Activated CD8-positive, alpha-beta T cell treated with anti-CD3 and anti-CD28 coated beads, Interleukin-2, amount 10 ng/mL, durations not matched to agents 7 days and 5 days (primary cell): ENCODE data around the gene CES2. TPM values are rescaled to one million over a fixed set of nuclear protein-coding genes. Genes with fewer than 3 reads are reported as not detected.

Source experiments
- ATAC-seq: fragments of 150-1000 bp; cut with Tn5 transposase; one replicate; pipeline ENCODE4 v1.10.0; 2021; ENCODE audit warnings: moderate library complexity
- CTCF ChIA-PET: fragments of 350-600 bp; sonication (Branson Sonifier 250); formaldehyde crosslinking; loops from one replicate; lab custom pipeline; 2021; ENCODE audit warnings: antibody characterized with exemption; lab: Charles Lee
- POLR2A ChIA-PET: fragments of 350-600 bp; sonication (Branson Sonifier 250); formaldehyde crosslinking; loops from one replicate; lab custom pipeline; 2021; ENCODE audit warnings: antibody characterized with exemption; lab: Charles Lee
- DNase-seq: peaks from one replicate; pipeline ENCODE4 v3.0.0-alpha.2; 2020
- H3K27ac Mint-ChIP-seq: one replicate; pipeline ENCODE4 v1.8.0; 2021; ENCODE audit warnings: mild to moderate bottlenecking, mixed read lengths
- H3K27me3 Mint-ChIP-seq: one replicate; pipeline ENCODE4 v1.8.0; 2021; ENCODE audit warnings: low read depth, mixed read lengths
- H3K36me3 Mint-ChIP-seq: one replicate; pipeline ENCODE4 v1.8.0; 2021; ENCODE audit warnings: low read depth, mixed read lengths
- H3K4me1 Mint-ChIP-seq: one replicate; pipeline ENCODE4 v1.8.0; 2021; ENCODE audit warnings: low read depth, mixed read lengths
- H3K4me3 Mint-ChIP-seq: one replicate; pipeline ENCODE4 v1.8.0; 2021; ENCODE audit warnings: mild to moderate bottlenecking, mixed read lengths
- H3K9me3 Mint-ChIP-seq: one replicate; pipeline ENCODE4 v1.8.0; 2022; ENCODE audit warnings: mixed read lengths; ENCODE audit not compliant: insufficient read depth
- total RNA-seq, 2 experiments: library from RNA; stranded (reverse); gene quantifications; one replicate each; pipeline ENCODE4 v1.2.3, GENCODE V29; 2021

CES2 gene
- total RNA-seq, 2 experiments from 2014 or later: 29.7 to 34.0 TPM

- no peak for ATAC-seq
- peaks cover 40% of the 10 kb centered on the region for H3K4me1 Mint-ChIP-seq
- no peaks in the 10 kb centered on the region for H3K9me3 Mint-ChIP-seq
- H3K36me3 Mint-ChIP-seq: no peaks in the 10 kb centered on the region
- no peak for DNase-seq
- no peak overlapping the region for H3K4me3 Mint-ChIP-seq
- ChIA-PET POLR2A (interaction anchor here (0.6 kb wide), 1 partner anchor 154 kb away, joined by 8 read pairs; no protein-coding TSS in a partner anchor), CTCF (interaction anchor here (0.9 to 5.2 kb wide), 13 partner anchors 9 to 226 kb away, joined by 3 to 31 read pairs (median 4); no protein-coding TSS in a partner anchor)
- peak overlapping the region; percentile 47 for H3K27ac Mint-ChIP-seq
- no peaks in the 10 kb centered on the region for H3K27me3 Mint-ChIP-seq
These were observed 23.8 kb downstream of the CES2 start for GRCh38 chr16:66958857-66959703.

GRCh38 chr16:66959704-66960161 lies 24.4 kb downstream of the CES2 start:
- POLR2A ChIA-PET: no interaction called here
- H3K27me3 Mint-ChIP-seq: no peaks in the 10 kb centered on the region
- H3K4me1 Mint-ChIP-seq: peaks cover 39% of the 10 kb centered on the region
- no peaks in the 10 kb centered on the region for H3K9me3 Mint-ChIP-seq
- no peaks in the 10 kb centered on the region for H3K36me3 Mint-ChIP-seq
- ATAC-seq: no peak
- H3K4me3 Mint-ChIP-seq: no peak overlapping the region
- no peak overlapping the region for H3K27ac Mint-ChIP-seq
- no peak for DNase-seq
- CTCF ChIA-PET: interaction anchor here (0.9 to 5.2 kb wide), 15 partner anchors 8 to 225 kb away, joined by 3 to 31 read pairs (median 5); no protein-coding TSS in a partner anchor

GRCh38 chr16:66960270-66960669 lies 25.0 kb downstream of the CES2 start:
- Mint-ChIP-seq H3K4me3 (no peak overlapping the region), H3K27ac (no peak overlapping the region), H3K9me3 (no peaks in the 10 kb centered on the region), H3K4me1 (peaks cover 39% of the 10 kb centered on the region), H3K36me3 (no peaks in the 10 kb centered on the region), H3K27me3 (peaks cover 2% of the 10 kb centered on the region)
- ATAC-seq (no peak), DNase-seq (no peak)
- ChIA-PET POLR2A (no interaction called here), CTCF (interaction anchor here (0.7 to 5.2 kb wide), 21 partner anchors 13 to 436 kb away, joined by 3 to 31 read pairs (median 3); no protein-coding TSS in a partner anchor)

GRCh38 chr16:66961065-66961744 lies 25.9 kb downstream of the CES2 start, which contains the start of gene CES3:
CES3 (plus strand) TSS chr16:66961266; CDS start chr16:66961308, 42 bp downstream.
- ChIA-PET CTCF (interaction anchor here (0.6 to 5.2 kb wide), 33 partner anchors 9 to 435 kb away, joined by 3 to 31 read pairs (median 3); partner anchors contain the start of genes E2F4 and PDP2), POLR2A (interaction anchor here (1.2 kb wide), 1 partner anchor 14 kb away, joined by 3 read pairs; no protein-coding TSS in a partner anchor)

GRCh38 chr16:66961914-66962313 lies 26.6 kb downstream of the CES2 start:
- ATAC-seq (peak; percentile 31), DNase-seq (no peak)
- Mint-ChIP-seq H3K4me1 (peaks cover 39% of the 10 kb centered on the region), H3K9me3 (no peaks in the 10 kb centered on the region), H3K27me3 (peaks cover 2% of the 10 kb centered on the region), H3K27ac (peak overlapping the region; percentile 86), H3K4me3 (peak overlapping the region; percentile 48), H3K36me3 (no peaks in the 10 kb centered on the region)
- CTCF ChIA-PET: interaction anchor here (0.6 to 2.3 kb wide), 18 partner anchors 9 to 411 kb away, joined by 3 to 14 read pairs (median 4); no protein-coding TSS in a partner anchor
- POLR2A ChIA-PET: interaction anchor here (1.2 kb wide), 1 partner anchor 14 kb away, joined by 3 read pairs; no protein-coding TSS in a partner anchor

More at GRCh38 chr16:66961065-66961744, 25.9 kb downstream of the CES2 start, which contains the start of gene CES3:
- peak; percentile 79 for DNase-seq
- Mint-ChIP-seq H3K4me1 (peaks cover 39% of the 10 kb centered on the region), H3K27ac (peak within 1 kb of the TSS; percentile 86), H3K9me3 (no peaks in the 10 kb centered on the region), H3K27me3 (peaks cover 2% of the 10 kb centered on the region), H3K4me3 (peak within 1 kb of the TSS; percentile 48), H3K36me3 (no peaks in the 10 kb centered on the region)
- ATAC-seq: peak; percentile 97

- ChIA-PET CTCF (interaction anchor here (0.7 to 2.2 kb wide), 3 partner anchors 10 to 191 kb away, joined by 3 to 7 read pairs (median 3); no protein-coding TSS in a partner anchor), POLR2A (no interaction called here)
- Mint-ChIP-seq H3K27ac (no peak overlapping the region), H3K36me3 (no peaks in the 10 kb centered on the region), H3K4me3 (no peak overlapping the region), H3K9me3 (no peaks in the 10 kb centered on the region), H3K4me1 (peaks cover 28% of the 10 kb centered on the region), H3K27me3 (peaks cover 2% of the 10 kb centered on the region)
- DNase-seq (no peak), ATAC-seq (no peak)
These were observed 28.7 kb downstream of the CES2 start for GRCh38 chr16:66964049-66964448.

- ATAC-seq (no peak), DNase-seq (no peak)
- Mint-ChIP-seq H3K36me3 (no peaks in the 10 kb centered on the region), H3K4me3 (no peak overlapping the region), H3K27ac (no peak overlapping the region), H3K9me3 (no peaks in the 10 kb centered on the region), H3K27me3 (peaks cover 2% of the 10 kb centered on the region), H3K4me1 (peaks cover 2% of the 10 kb centered on the region)
- ChIA-PET CTCF (interaction anchor here (0.8 to 1.4 kb wide), 4 partner anchors 10 to 49 kb away, joined by 3 to 6 read pairs (median 3); no protein-coding TSS in a partner anchor), POLR2A (no interaction called here)
These were observed 33.5 kb downstream of the CES2 start for GRCh38 chr16:66968847-66969246.

GRCh38 chr16:66970775-66971720 lies 35.7 kb downstream of the CES2 start:
- no peaks in the 10 kb centered on the region for H3K27me3 Mint-ChIP-seq
- ATAC-seq: no peak
- DNase-seq: no peak
- peaks cover 15% of the 10 kb centered on the region for H3K4me1 Mint-ChIP-seq
- H3K27ac Mint-ChIP-seq: no peak overlapping the region
- H3K4me3 Mint-ChIP-seq: no peak overlapping the region
- no peaks in the 10 kb centered on the region for H3K36me3 Mint-ChIP-seq
- ChIA-PET CTCF (interaction anchor here (1.2 to 1.5 kb wide), 2 partner anchors 10 to 184 kb away, joined by 4 to 5 read pairs; partner anchors contain the start of gene CES3), POLR2A (no interaction called here)
- no peaks in the 10 kb centered on the region for H3K9me3 Mint-ChIP-seq

GRCh38 chr16:66972983-66973382 lies 37.7 kb downstream of the CES2 start:
- H3K27ac Mint-ChIP-seq: no peak overlapping the region
- no peaks in the 10 kb centered on the region for H3K36me3 Mint-ChIP-seq
- ChIA-PET POLR2A (no interaction called here), CTCF (interaction anchor here (1.0 to 1.9 kb wide), 3 partner anchors 11 to 40 kb away, joined by 3 to 7 read pairs (median 3); no protein-coding TSS in a partner anchor)
- DNase-seq (no peak), ATAC-seq (no peak)
- H3K4me1 Mint-ChIP-seq: peaks cover 29% of the 10 kb centered on the region
- H3K9me3 Mint-ChIP-seq: no peaks in the 10 kb centered on the region
- H3K27me3 Mint-ChIP-seq: no peaks in the 10 kb centered on the region
- H3K4me3 Mint-ChIP-seq: no peak overlapping the region

GRCh38 chr16:66973716-66974115 lies 38.4 kb downstream of the CES2 start:
- Mint-ChIP-seq H3K27ac (no peak overlapping the region), H3K4me3 (no peak overlapping the region)
- ATAC-seq: no peak

More at GRCh38 chr16:66973716-66974115, 38.4 kb downstream of the CES2 start:
- POLR2A ChIA-PET: interaction anchor here (1.3 kb wide), 1 partner anchor 181 kb away, joined by 3 read pairs; no protein-coding TSS in a partner anchor
- Mint-ChIP-seq H3K27me3 (no peaks in the 10 kb centered on the region), H3K9me3 (no peaks in the 10 kb centered on the region), H3K36me3 (no peaks in the 10 kb centered on the region), H3K4me1 (peaks cover 37% of the 10 kb centered on the region)
- CTCF ChIA-PET: interaction anchor here (1.3 to 3.4 kb wide), 3 partner anchors 11 to 39 kb away, joined by 3 to 11 read pairs (median 7); partner anchors contain the start of gene CES3
- no peak for DNase-seq
